Tibial artery (tissue), 4 donors: ENCODE measurements around the gene STAC3.

ENCODE experiments used
- DNase-seq, 2 donors: peaks; one replicate each; pipeline ENCODE4 v3.0.0-alpha.2; 2019
- H3K27ac ChIP-seq, 2 donors: fragments of 200-600 bp; sonication (generic) in 1 of 2; 1 replicate in 1 of 2; 2 replicates in 1 of 2; pipeline ENCODE4 v1.5.1; 2018 to 2019; ENCODE audit warnings: mild to moderate bottlenecking in 1 of 2
- H3K27me3 ChIP-seq, 2 donors: fragments of 200-600 bp; sonication (generic) in 1 of 2; one replicate each; pipeline versions ENCODE4 v1.5.1 to v1.6.0; 2016 to 2019
- H3K36me3 ChIP-seq, 3 donors: fragments of 200-600 bp; sonication (generic) in 2 of 3; one replicate each; pipeline ENCODE4 v1.5.1; 2016 to 2019; ENCODE audit warnings: mild to moderate bottlenecking in 2 of 3
- H3K4me1 ChIP-seq, 4 donors: fragments of 200-600 bp; sonication (generic) in 2 of 4; 1 replicate in 3 of 4; 2 replicates in 1 of 4; pipeline ENCODE4 v1.5.1; 2016 to 2019
- H3K4me3 ChIP-seq, 2 donors: fragments of 200-600 bp; sonication (generic) in 1 of 2; 1 replicate in 1 of 2; 2 replicates in 1 of 2; pipeline ENCODE4 v1.5.1; 2018 to 2019; ENCODE audit warnings: mild to moderate bottlenecking in 2 of 2
- H3K9me3 ChIP-seq, 3 donors: fragments of 200-600 bp; sonication (generic) in 1 of 3; one replicate each; pipeline ENCODE4 v1.5.1; 2016 to 2019
- CTCF ChIP-seq, 2 experiments: fragments of 200-600 bp in 1 of 2; fragments of 450-650 bp in 1 of 2; IDR thresholded peaks; one replicate each; pipeline ENCODE4 v1.5.1; 2017 to 2019; ENCODE audit warnings: antibody characterized with exemption in 2 of 2, mild to moderate bottlenecking in 1 of 2, moderate library complexity in 1 of 2
- intact Hi-C: fragments of 100-400 bp; cut with DNase I; formaldehyde crosslinking; loops from one replicate; pipeline ENCODE4 v1.15.0; 2023; ENCODE audit warnings: low total_unique reads

STAC3 gene

GRCh38 chr12:57222286-57223190 lies 28.4 kb downstream of the STAC3 start:
- no peak for DNase-seq
- intact Hi-C loops: no loop called here
- no peak for TF ChIP-seq CTCF (IDR thresholded peaks at IDR 0.05)
- H3K36me3 ChIP-seq: no peaks in the 10 kb centered on the region
- H3K4me1 ChIP-seq: peaks cover 0 to 14% (median 9%) of the 10 kb centered on the region in 4 donors
- no peak overlapping the region for H3K4me3 ChIP-seq
- H3K27ac ChIP-seq: no peak overlapping the region
- peaks cover 0 to 95% of the 10 kb centered on the region in 2 donors for H3K27me3 ChIP-seq
- no peaks in the 10 kb centered on the region for H3K9me3 ChIP-seq

GRCh38 chr12:57221169-57221917 lies 29.6 kb downstream of the STAC3 start:
- Histone ChIP-seq H3K4me1 (peaks cover 0 to 17% (median 12%) of the 10 kb centered on the region in 4 donors), H3K27me3 (peaks cover 5 to 97% of the 10 kb centered on the region in 2 donors), H3K27ac (no peak overlapping the region), H3K9me3 (no peaks in the 10 kb centered on the region), H3K4me3 (no peak overlapping the region), H3K36me3 (no peaks in the 10 kb centered on the region)
- DNase-seq: no peak
- no peak for TF ChIP-seq CTCF (IDR thresholded peaks at IDR 0.05)
- intact Hi-C loops: no loop called here

GRCh38 chr12:57220770-57221168 lies 30.2 kb downstream of the STAC3 start:
- no peak for TF ChIP-seq CTCF (IDR thresholded peaks at IDR 0.05)
- intact Hi-C loops: no loop called here
- DNase-seq: no peak
- H3K36me3 ChIP-seq: no peaks in the 10 kb centered on the region
- H3K9me3 ChIP-seq: no peaks in the 10 kb centered on the region
- H3K27me3 ChIP-seq: peaks cover 5 to 97% of the 10 kb centered on the region in 2 donors
- H3K4me3 ChIP-seq: no peak overlapping the region
- H3K27ac ChIP-seq: no peak overlapping the region
- peaks cover 0 to 23% (median 17%) of the 10 kb centered on the region in 4 donors for H3K4me1 ChIP-seq

GRCh38 chr12:57219993-57220754 lies 30.8 kb downstream of the STAC3 start:
- H3K36me3 ChIP-seq: no peaks in the 10 kb centered on the region
- H3K4me3 ChIP-seq: no peak overlapping the region
- H3K27me3 ChIP-seq: peaks cover 5 to 97% of the 10 kb centered on the region in 2 donors
- intact Hi-C loops: no loop called here
- H3K4me1 ChIP-seq: peaks cover 0 to 28% (median 21%) of the 10 kb centered on the region in 4 donors
- peak in 1 of 2 donors; percentile 19 for DNase-seq
- no peak overlapping the region for H3K27ac ChIP-seq
- no peak for TF ChIP-seq CTCF (IDR thresholded peaks at IDR 0.05)
- no peaks in the 10 kb centered on the region for H3K9me3 ChIP-seq

GRCh38 chr12:57219205-57219992 lies 31.6 kb downstream of the STAC3 start:
- Histone ChIP-seq H3K27ac (no peak overlapping the region), H3K27me3 (peaks cover 5 to 95% of the 10 kb centered on the region in 2 donors), H3K36me3 (no peaks in the 10 kb centered on the region), H3K4me1 (peaks cover 0 to 35% (median 24%) of the 10 kb centered on the region in 4 donors), H3K9me3 (no peaks in the 10 kb centered on the region), H3K4me3 (no peak overlapping the region)
- TF ChIP-seq CTCF (IDR thresholded peaks at IDR 0.05): no peak
- intact Hi-C loops: no loop called here
- DNase-seq: no peak
